DOHH2 (cell line): Measurements from ENCODE around the gene RPTOR.

Experiments
- H3F3A ChIP-seq: fragments of 200-600 bp; sonication (generic), shearing (Covaris generic); 2 replicates; pipeline ENCODE4 v1.6.0; 2016; ENCODE audit warnings: antibody characterized with exemption, mild to moderate bottlenecking; ENCODE audit not compliant: control insufficient read depth, insufficient read depth
- H3K27ac ChIP-seq: fragments of 200-600 bp; sonication (generic); 2 replicates; pipeline ENCODE4 v1.5.1; 2014; ENCODE audit warnings: low read depth, mild to moderate bottlenecking, low read length, moderate library complexity
- H3K27me3 ChIP-seq: fragments of 200-600 bp; sonication (generic); 2 replicates; pipeline ENCODE4 v1.6.1; 2014; ENCODE audit warnings: mild to moderate bottlenecking, low read length, mixed read lengths; ENCODE audit not compliant: control insufficient read depth
- H3K36me3 ChIP-seq: fragments of 200-600 bp; sonication (generic); 2 replicates; pipeline ENCODE4 v1.6.1; 2014; ENCODE audit warnings: mild to moderate bottlenecking, low read length, moderate library complexity, mixed read lengths; ENCODE audit not compliant: control insufficient read depth
- H3K4me1 ChIP-seq: fragments of 200-600 bp; sonication (generic); 2 replicates; pipeline ENCODE4 v1.6.1; 2014; ENCODE audit warnings: mild to moderate bottlenecking, low read length, mixed read lengths; ENCODE audit not compliant: control insufficient read depth
- H3K4me2 ChIP-seq: fragments of 200-600 bp; sonication (generic); 2 replicates; pipeline ENCODE4 v1.6.0; 2014; ENCODE audit warnings: mild to moderate bottlenecking, low read length, moderate library complexity
- H3K4me3 ChIP-seq: fragments of 200-600 bp; sonication (generic); 2 replicates; pipeline ENCODE4 v1.5.1; 2014; ENCODE audit warnings: mild to moderate bottlenecking, low read length, mixed read lengths
- H3K79me2 ChIP-seq: fragments of 200-600 bp; sonication (generic); 2 replicates; pipeline ENCODE4 v1.6.1; 2014; ENCODE audit warnings: mild to moderate bottlenecking, low read length, mixed read lengths; ENCODE audit not compliant: control insufficient read depth
- H3K9me2 ChIP-seq: fragments of 200-600 bp; sonication (generic); replicated peaks from 2 replicates; pipeline ENCODE4 v1.6.1; 2014; ENCODE audit warnings: mild to moderate bottlenecking, low read length, mixed read lengths; ENCODE audit not compliant: control insufficient read depth
- H3K9me3 ChIP-seq: fragments of 200-600 bp; sonication (generic); 2 replicates; pipeline ENCODE4 v1.6.1; 2014; ENCODE audit warnings: antibody characterized with exemption, low read length, mixed read lengths; ENCODE audit not compliant: control insufficient read depth, insufficient read depth
- H4K20me1 ChIP-seq: fragments of 200-600 bp; sonication (generic); 2 replicates; pipeline ENCODE4 v1.6.0; 2014; ENCODE audit warnings: low read depth, mild to moderate bottlenecking, antibody characterized with exemption, low read length, moderate library complexity; ENCODE audit not compliant: control insufficient read depth, insufficient read depth
- EZH2phosphoT487 ChIP-seq: fragments of 200-600 bp; sonication (generic); IDR thresholded peaks from 2 replicates; pipeline ENCODE4 v1.6.1; 2017; ENCODE audit warnings: borderline replicate concordance, mild to moderate bottlenecking, antibody characterized with exemption, low read length, moderate library complexity, mixed read lengths
- TF ChIP-seq, protein P1 (sequence below): fragments of 200-600 bp; sonication (generic); IDR thresholded peaks from one replicate; pipeline ENCODE4 v1.5.1; 2014; ENCODE audit warnings: antibody characterized with exemption, mild to moderate bottlenecking, low read depth, low read length; ENCODE audit not compliant: poor library complexity, severe bottlenecking

Gene RPTOR

GRCh38 chr17:80902963-80903611, 358.4 kb downstream of the RPTOR start:
- H3K4me2 ChIP-seq, result no peak overlapping the region
- H3K27ac ChIP-seq, result no peak overlapping the region
- no peaks in the 10 kb centered on the region for H3K27me3 ChIP-seq

GRCh38 chr17:80904036-80904753, 359.6 kb downstream of the RPTOR start:
- peaks cover 19% of the 10 kb centered on the region for H3K36me3 ChIP-seq
- no peak overlapping the region for H3K4me2 ChIP-seq
- no peaks in the 10 kb centered on the region for H3K27me3 ChIP-seq
- no peaks in the 10 kb centered on the region for H3K9me3 ChIP-seq
- no peaks in the 10 kb centered on the region for H3K79me2 ChIP-seq
- no peak for TF ChIP-seq EZH2phosphoT487
- TF ChIP-seq, protein P1, sequence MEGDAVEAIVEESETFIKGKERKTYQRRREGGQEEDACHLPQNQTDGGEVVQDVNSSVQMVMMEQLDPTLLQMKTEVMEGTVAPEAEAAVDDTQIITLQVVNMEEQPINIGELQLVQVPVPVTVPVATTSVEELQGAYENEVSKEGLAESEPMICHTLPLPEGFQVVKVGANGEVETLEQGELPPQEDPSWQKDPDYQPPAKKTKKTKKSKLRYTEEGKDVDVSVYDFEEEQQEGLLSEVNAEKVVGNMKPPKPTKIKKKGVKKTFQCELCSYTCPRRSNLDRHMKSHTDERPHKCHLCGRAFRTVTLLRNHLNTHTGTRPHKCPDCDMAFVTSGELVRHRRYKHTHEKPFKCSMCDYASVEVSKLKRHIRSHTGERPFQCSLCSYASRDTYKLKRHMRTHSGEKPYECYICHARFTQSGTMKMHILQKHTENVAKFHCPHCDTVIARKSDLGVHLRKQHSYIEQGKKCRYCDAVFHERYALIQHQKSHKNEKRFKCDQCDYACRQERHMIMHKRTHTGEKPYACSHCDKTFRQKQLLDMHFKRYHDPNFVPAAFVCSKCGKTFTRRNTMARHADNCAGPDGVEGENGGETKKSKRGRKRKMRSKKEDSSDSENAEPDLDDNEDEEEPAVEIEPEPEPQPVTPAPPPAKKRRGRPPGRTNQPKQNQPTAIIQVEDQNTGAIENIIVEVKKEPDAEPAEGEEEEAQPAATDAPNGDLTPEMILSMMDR, result no peak
- peaks cover 20% of the 10 kb centered on the region for H3K4me1 ChIP-seq
- no peaks in the 10 kb centered on the region for H4K20me1 ChIP-seq
- H3K4me3 ChIP-seq, result no peak overlapping the region
- no peaks in the 10 kb centered on the region for H3F3A ChIP-seq
- H3K9me2 ChIP-seq, result no peaks in the 10 kb centered on the region
- H3K27ac ChIP-seq, result no peak overlapping the region

More at GRCh38 chr17:80902963-80903611, 358.4 kb downstream of the RPTOR start:
- no peaks in the 10 kb centered on the region for H3K9me3 ChIP-seq
- H3K4me1 ChIP-seq, result peaks cover 26% of the 10 kb centered on the region
- H3K36me3 ChIP-seq, result peaks cover 17% of the 10 kb centered on the region
- TF ChIP-seq, protein P1, result no peak
- no peak for TF ChIP-seq EZH2phosphoT487
- H3K4me3 ChIP-seq, result no peak overlapping the region
- H3K79me2 ChIP-seq, result no peaks in the 10 kb centered on the region
- H3F3A ChIP-seq, result peaks cover 1% of the 10 kb centered on the region; the same call in 1 of the 2 replicates
- no peaks in the 10 kb centered on the region for H3K9me2 ChIP-seq
- H4K20me1 ChIP-seq, result no peaks in the 10 kb centered on the region

GRCh38 chr17:80905586-80906230, 361.1 kb downstream of the RPTOR start:
- Histone ChIP-seq H3K9me2 (no peaks in the 10 kb centered on the region), H3K4me1 (peaks cover 27% of the 10 kb centered on the region), H3K4me3 (no peak overlapping the region), H3K79me2 (no peaks in the 10 kb centered on the region), H3K36me3 (peaks cover 16% of the 10 kb centered on the region), H3F3A (0 out of 2 replicates have a peak, but pooled peaks cover 4% of the 10 kb centered on the region), H3K4me2 (no peak overlapping the region), H3K27ac (no peak overlapping the region), H4K20me1 (no peaks in the 10 kb centered on the region), H3K27me3 (no peaks in the 10 kb centered on the region), H3K9me3 (no peaks in the 10 kb centered on the region)
- TF ChIP-seq, protein P1, result no peak
- TF ChIP-seq EZH2phosphoT487, result no peak
